DND-41 (cell line): ENCODE data around the gene PPFIBP2.

Experiments
- CTCF ChIP-seq: IDR thresholded peaks from 2 replicates; pipeline ENCODE4 v1.5.1; 2012; ENCODE audit warnings: borderline replicate concordance, low read length, moderate library complexity, mild to moderate bottlenecking; ENCODE audit not compliant: poor library complexity, severe bottlenecking; ENCODE audit errors: extremely low read depth
- EZH2 ChIP-seq: IDR thresholded peaks from 3 replicates; pipeline ENCODE4 v1.6.1; 2012; ENCODE audit warnings: borderline replicate concordance, low read depth, mild to moderate bottlenecking, moderate library complexity, low read length, inconsistent platforms; ENCODE audit not compliant: severe bottlenecking

GRCh38 chr11:7561562-7561961 is 47.8 kb downstream of the PPFIBP2 start:
- TF ChIP-seq CTCF (no peak), EZH2 (no peak)
